ENCODE data around the gene LDLRAD3.

Gene LDLRAD3

DNA sequence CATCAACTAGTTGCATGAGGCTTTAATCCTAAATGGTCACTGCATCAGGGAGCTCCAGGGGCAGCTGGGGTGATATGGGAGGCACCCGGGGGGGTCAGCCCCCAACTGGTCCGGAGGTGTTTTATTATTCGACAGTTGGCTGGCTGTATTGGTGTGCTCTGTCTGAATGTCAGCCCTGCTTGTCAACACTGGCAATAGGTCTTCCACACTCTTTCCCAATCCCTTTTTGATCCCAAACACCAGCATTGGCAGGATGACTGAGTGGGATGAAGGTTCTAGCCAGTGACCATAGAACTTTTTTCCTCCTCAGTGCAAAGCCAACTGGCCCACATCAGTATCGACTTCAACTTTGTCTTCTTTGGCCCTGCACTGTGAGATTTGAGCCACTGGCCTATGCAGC is 8.9 kb upstream of the LDLRAD3 start:
- TF ChIP-seq, protein P1, sequence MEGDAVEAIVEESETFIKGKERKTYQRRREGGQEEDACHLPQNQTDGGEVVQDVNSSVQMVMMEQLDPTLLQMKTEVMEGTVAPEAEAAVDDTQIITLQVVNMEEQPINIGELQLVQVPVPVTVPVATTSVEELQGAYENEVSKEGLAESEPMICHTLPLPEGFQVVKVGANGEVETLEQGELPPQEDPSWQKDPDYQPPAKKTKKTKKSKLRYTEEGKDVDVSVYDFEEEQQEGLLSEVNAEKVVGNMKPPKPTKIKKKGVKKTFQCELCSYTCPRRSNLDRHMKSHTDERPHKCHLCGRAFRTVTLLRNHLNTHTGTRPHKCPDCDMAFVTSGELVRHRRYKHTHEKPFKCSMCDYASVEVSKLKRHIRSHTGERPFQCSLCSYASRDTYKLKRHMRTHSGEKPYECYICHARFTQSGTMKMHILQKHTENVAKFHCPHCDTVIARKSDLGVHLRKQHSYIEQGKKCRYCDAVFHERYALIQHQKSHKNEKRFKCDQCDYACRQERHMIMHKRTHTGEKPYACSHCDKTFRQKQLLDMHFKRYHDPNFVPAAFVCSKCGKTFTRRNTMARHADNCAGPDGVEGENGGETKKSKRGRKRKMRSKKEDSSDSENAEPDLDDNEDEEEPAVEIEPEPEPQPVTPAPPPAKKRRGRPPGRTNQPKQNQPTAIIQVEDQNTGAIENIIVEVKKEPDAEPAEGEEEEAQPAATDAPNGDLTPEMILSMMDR (IDR thresholded peaks at IDR 0.05; ENCODE audit: extremely low read depth, missing control alignments), result no peak
- no peak for DNase-seq (ENCODE audit: low spot score)

DNA sequence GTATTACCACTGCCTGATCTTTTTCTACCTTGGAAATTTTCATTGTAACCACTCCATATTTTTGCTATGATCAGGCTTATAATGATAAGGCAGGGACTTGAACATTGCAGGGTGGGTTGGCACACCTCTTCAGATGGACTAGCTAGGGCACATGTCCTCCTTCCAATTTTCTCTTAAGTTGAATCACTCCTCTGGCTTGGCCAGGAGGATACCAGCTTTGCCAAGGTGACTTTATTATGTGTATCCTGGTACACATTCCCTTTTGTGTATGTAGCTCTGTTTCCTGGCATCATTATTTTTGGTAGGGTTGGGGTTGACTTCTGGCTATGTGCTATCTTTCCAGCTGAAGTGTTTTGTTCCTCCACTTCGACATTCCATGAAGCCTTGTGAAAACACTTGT is 8.5 kb upstream of the LDLRAD3 start:
- DNase-seq (ENCODE audit: low spot score), result no peak
- TF ChIP-seq, protein P1 (IDR thresholded peaks at IDR 0.05; ENCODE audit: extremely low read depth, missing control alignments), result no peak

DNA sequence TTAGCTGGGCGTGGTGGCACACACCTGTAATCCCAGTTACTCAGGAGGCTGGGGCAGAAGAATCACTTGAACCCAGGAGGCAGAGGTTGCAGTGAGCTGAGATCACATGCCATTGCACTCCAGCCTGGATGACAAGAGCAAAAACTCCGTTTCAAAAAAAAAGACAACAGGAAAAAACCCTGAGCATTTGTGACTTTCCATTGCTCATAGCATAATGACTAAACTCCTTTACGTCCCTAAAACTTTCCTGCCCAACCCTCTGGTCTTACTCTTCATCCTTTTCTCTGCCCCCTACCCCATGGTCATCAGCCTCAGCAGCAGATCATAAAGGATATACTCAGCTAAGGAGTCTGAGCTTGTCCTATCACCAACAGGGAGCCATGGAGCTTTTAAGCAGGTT is 6.8 kb upstream of the LDLRAD3 start:
- TF ChIP-seq, protein P1 (IDR thresholded peaks at IDR 0.05; ENCODE audit: extremely low read depth, missing control alignments), result no peak
- no peak for DNase-seq (ENCODE audit: low spot score)

GRCh38 chr11:35937700-35938099 is 6.2 kb upstream of the LDLRAD3 start:
- TF ChIP-seq, protein P1 (IDR thresholded peaks at IDR 0.05; ENCODE audit: extremely low read depth, missing control alignments), result no peak
- no peak for DNase-seq (ENCODE audit: low spot score)

DNA sequence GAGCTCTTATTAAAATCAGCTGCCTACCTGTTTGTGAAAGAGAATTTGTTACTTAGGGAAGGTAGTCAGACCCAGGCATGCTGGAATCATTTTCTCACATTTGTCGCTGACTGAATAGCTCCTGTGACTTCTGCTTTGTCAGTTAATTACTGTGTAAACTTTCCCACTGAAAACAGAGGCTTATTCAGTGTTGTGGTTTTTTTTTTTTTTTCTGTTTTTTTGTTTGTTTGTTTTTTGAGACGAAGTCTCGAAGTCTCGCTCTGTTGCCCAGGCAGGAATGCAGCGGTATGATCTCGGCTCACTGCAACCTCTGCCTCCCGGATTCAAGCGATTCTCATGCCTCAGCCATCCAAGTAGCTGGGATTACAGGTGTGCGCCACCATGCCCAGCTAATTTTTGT is 5.6 kb upstream of the LDLRAD3 start:
- TF ChIP-seq, protein P1 (IDR thresholded peaks at IDR 0.05; ENCODE audit: extremely low read depth, missing control alignments), result no peak
- no peak for DNase-seq (ENCODE audit: low spot score)

GRCh38 chr11:35943309-35943708 is 553 bp upstream of the LDLRAD3 start:
- DNase-seq (ENCODE audit: low spot score), result no peak
- TF ChIP-seq, protein P1 (IDR thresholded peaks at IDR 0.05; ENCODE audit: extremely low read depth, missing control alignments), result no peak

DNA sequence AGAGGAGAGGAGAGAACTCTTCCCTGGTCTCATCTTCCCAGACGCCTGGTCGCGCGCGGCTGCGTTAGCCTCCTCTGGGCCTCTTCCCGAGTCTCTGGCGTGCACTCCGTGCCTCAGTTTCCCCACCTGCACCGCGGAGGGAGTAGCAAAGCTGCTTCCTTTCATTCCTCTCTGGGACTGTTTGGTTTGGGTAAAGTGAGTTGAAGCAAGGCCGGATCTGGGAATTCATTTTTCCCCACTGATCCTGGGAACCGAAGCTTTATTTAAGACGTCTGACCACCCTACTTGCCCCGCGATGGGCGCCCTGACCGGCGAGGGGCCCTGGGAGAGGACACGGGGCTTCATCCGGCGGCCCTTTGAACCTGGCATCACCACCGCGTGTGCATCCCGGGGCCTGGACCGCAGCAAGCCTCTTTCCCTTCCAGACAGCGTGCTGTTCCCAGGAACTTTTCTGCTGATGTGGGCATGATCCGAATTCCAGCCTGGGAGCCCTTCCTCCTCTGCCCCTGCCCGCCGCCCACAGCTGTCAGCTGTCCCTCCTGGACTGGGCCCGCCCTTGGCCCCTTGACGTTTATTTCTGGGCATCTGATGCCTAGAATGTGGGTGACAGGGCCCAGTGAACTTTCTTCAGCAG is 758 bp downstream of the LDLRAD3 start:
- DNase-seq (ENCODE audit: low spot score), result no peak
- TF ChIP-seq, protein P1 (IDR thresholded peaks at IDR 0.05; ENCODE audit: extremely low read depth, missing control alignments), result no peak

All from GM20000 (cell line).